ENCODE data around the gene AUTS2. TPM values are rescaled to one million over a fixed set of nuclear protein-coding genes. Genes with fewer than 3 reads are reported as not detected.

Gene AUTS2
- total and polyA plus RNA-seq, 10 of the 15 experiments (the other 5 are each of a cell fraction or from before 2014, with no cell fraction given) = 6.4 to 55.6 (median 21.6) TPM

DNA sequence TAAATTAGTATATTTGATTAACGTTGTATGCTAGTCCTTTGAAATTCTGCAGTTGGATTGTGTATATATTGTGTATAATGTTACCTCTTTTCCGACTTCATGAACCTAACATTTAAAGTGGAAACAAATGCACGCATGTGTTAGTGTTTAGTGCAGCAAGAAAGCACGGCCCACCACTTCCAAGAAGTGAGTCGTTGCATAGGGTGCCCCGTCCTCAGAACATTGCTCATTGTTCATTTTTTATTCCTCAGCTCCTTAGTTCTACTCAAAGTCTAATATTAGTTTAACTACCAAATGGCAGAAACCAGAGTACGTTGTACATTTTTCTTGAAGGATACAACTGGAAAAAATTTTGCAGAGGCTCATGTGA lies 407.6 kb downstream of the AUTS2 start:
- H3K9me3 ChIP-seq (replicated peaks; ENCODE audit: control insufficient read depth, insufficient read depth, low read length) = no peaks in the 10 kb centered on the region
- peaks cover 14% of the 10 kb centered on the region for H3K4me1 ChIP-seq (ENCODE audit: control insufficient read depth, insufficient read depth, low read length)
- ChIA-PET POLR2A (interaction anchor here (0.7 kb wide), 2 partner anchors 10 to 44 kb away, joined by 4 to 6 read pairs; no protein-coding TSS in a partner anchor), SMC1A (ENCODE audit: uncharacterized antibody, unreplicated experiment) (interaction anchor here (0.8 to 2.0 kb wide), 11 partner anchors 9 to 181 kb away, joined by 3 to 12 read pairs (median 4); no protein-coding TSS in a partner anchor), RAD21 (ENCODE audit: unreplicated experiment) (interaction anchor here (0.7 to 2.3 kb wide), 6 partner anchors 10 to 267 kb away, joined by 3 to 8 read pairs (median 5); no protein-coding TSS in a partner anchor), CTCF (interaction anchor here (0.7 to 1.1 kb wide), 3 partner anchors 16 to 36 kb away, joined by 3 to 4 read pairs (median 3); no protein-coding TSS in a partner anchor)
- DNase-seq (ENCODE audit: low read depth, low spot score) (no peak), FAIRE-seq (no peak), ATAC-seq (peak; percentile 45)
- peak overlapping the region; percentile 37 for H2AFZ ChIP-seq (ENCODE audit: control insufficient read depth, low read depth, low read length)
- H4K20me1 ChIP-seq (ENCODE audit: control insufficient read depth, insufficient read depth) = no peaks in the 10 kb centered on the region
- H3K27ac ChIP-seq (ENCODE audit: control insufficient read depth, insufficient read depth) = peak overlapping the region; percentile 46; the same call in 1 of the 2 replicates
- WGBS (ENCODE audit: insufficient coverage, insufficient replicate concordance, low lambda C conversion rate, missing lambda C conversion rate) = 10% methylated on average over 7 of the region's 7 CpGs
- TF ChIP-seq, protein P1, sequence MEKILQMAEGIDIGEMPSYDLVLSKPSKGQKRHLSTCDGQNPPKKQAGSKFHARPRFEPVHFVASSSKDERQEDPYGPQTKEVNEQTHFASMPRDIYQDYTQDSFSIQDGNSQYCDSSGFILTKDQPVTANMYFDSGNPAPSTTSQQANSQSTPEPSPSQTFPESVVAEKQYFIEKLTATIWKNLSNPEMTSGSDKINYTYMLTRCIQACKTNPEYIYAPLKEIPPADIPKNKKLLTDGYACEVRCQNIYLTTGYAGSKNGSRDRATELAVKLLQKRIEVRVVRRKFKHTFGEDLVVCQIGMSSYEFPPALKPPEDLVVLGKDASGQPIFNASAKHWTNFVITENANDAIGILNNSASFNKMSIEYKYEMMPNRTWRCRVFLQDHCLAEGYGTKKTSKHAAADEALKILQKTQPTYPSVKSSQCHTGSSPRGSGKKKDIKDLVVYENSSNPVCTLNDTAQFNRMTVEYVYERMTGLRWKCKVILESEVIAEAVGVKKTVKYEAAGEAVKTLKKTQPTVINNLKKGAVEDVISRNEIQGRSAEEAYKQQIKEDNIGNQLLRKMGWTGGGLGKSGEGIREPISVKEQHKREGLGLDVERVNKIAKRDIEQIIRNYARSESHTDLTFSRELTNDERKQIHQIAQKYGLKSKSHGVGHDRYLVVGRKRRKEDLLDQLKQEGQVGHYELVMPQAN (conservative IDR thresholded peaks at IDR 0.05) = no peak
- no peak for TF ChIP-seq NR2F1 (conservative IDR thresholded peaks at IDR 0.05)
- TF ChIP-seq CBFB (IDR thresholded peaks at IDR 0.05; ENCODE audit: low read depth) = no peak
- no peak for TF ChIP-seq FOS (IDR thresholded peaks at IDR 0.05; ENCODE audit: borderline replicate concordance, extremely low read depth, insufficient read length)
- TF ChIP-seq KAT2A (conservative IDR thresholded peaks at IDR 0.05; ENCODE audit: control insufficient read depth, low read depth, low read length) = no peak
- TF ChIP-seq, protein P2, sequence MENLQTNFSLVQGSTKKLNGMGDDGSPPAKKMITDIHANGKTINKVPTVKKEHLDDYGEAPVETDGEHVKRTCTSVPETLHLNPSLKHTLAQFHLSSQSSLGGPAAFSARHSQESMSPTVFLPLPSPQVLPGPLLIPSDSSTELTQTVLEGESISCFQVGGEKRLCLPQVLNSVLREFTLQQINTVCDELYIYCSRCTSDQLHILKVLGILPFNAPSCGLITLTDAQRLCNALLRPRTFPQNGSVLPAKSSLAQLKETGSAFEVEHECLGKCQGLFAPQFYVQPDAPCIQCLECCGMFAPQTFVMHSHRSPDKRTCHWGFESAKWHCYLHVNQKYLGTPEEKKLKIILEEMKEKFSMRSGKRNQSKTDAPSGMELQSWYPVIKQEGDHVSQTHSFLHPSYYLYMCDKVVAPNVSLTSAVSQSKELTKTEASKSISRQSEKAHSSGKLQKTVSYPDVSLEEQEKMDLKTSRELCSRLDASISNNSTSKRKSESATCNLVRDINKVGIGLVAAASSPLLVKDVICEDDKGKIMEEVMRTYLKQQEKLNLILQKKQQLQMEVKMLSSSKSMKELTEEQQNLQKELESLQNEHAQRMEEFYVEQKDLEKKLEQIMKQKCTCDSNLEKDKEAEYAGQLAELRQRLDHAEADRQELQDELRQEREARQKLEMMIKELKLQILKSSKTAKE (IDR thresholded peaks at IDR 0.05; ENCODE audit: low read depth, poor library complexity, severe bottlenecking) = no peak
- no peak for TF ChIP-seq MYC (IDR thresholded peaks at IDR 0.05; ENCODE audit: insufficient read depth, insufficient read length, insufficient replicate concordance, low read length, severe bottlenecking)
- no peak for TF ChIP-seq PML (IDR thresholded peaks at IDR 0.05; ENCODE audit: low read length)
- no peak for TF ChIP-seq GATAD2B (conservative IDR thresholded peaks at IDR 0.05; ENCODE audit: low read depth)
- TF ChIP-seq MEF2B (IDR thresholded peaks at IDR 0.05; ENCODE audit: partially characterized antibody, poor library complexity, severe bottlenecking) = no peak
- no peaks in the 10 kb centered on the region for H3K27me3 ChIP-seq (replicated peaks in 1 of 2; ENCODE audit: control insufficient read depth in 2 of 2, insufficient read depth in 2 of 2, low read length in 1 of 2)
- peak overlapping the region; percentile 51 for H3K4me3 ChIP-seq
- peak overlapping the region; percentile 83 for H3K4me2 ChIP-seq (ENCODE audit: control insufficient read depth, insufficient read depth)
- no peaks in the 10 kb centered on the region for H3K79me2 ChIP-seq (ENCODE audit: control insufficient read depth, insufficient read depth, low read length)
- in situ Hi-C loops (cut with MboI) = no loop called here
- BruUV-seq (replicated peaks) = no TSS peak
- intact Hi-C loops (cut with micrococcal nuclease; ENCODE audit: unreplicated experiment) = no loop called here
- H3K36me3 ChIP-seq (ENCODE audit: control insufficient read depth in 2 of 2, insufficient read depth in 2 of 2, low read length in 1 of 2) = no peaks in the 10 kb centered on the region
- H3K9ac ChIP-seq (ENCODE audit: control insufficient read depth, insufficient read depth, low read length) = no peak overlapping the region; the same call in 1 of the 2 replicates

Data from GM12878 (cell line).